Daoy (cell line): ENCODE data around the gene UNC93B1. TPM values are rescaled to one million over a fixed set of nuclear protein-coding genes. Genes with fewer than 3 reads are reported as not detected.
A peak's percentile ranks its signal among the peaks of the same experiment; 100 is the strongest.

ENCODE experiments used
- DNase-seq: peaks from one replicate; pipeline ENCODE4 v3.0.0-alpha.2; 2015; ENCODE audit warnings: low read depth
- total RNA-seq: library from RNA; depleted of rRNA; stranded (reverse); fragments of >200 nt; shearing (Covaris generic); gene quantifications from 2 replicates; pipeline ENCODE4 v1.2.3, GENCODE V29; 2014; rRNA removed

The UNC93B1 gene, protein sequence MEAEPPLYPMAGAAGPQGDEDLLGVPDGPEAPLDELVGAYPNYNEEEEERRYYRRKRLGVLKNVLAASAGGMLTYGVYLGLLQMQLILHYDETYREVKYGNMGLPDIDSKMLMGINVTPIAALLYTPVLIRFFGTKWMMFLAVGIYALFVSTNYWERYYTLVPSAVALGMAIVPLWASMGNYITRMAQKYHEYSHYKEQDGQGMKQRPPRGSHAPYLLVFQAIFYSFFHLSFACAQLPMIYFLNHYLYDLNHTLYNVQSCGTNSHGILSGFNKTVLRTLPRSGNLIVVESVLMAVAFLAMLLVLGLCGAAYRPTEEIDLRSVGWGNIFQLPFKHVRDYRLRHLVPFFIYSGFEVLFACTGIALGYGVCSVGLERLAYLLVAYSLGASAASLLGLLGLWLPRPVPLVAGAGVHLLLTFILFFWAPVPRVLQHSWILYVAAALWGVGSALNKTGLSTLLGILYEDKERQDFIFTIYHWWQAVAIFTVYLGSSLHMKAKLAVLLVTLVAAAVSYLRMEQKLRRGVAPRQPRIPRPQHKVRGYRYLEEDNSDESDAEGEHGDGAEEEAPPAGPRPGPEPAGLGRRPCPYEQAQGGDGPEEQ
- 11.7 and 26.5 TPM in 2 replicates for total RNA-seq

DNA sequence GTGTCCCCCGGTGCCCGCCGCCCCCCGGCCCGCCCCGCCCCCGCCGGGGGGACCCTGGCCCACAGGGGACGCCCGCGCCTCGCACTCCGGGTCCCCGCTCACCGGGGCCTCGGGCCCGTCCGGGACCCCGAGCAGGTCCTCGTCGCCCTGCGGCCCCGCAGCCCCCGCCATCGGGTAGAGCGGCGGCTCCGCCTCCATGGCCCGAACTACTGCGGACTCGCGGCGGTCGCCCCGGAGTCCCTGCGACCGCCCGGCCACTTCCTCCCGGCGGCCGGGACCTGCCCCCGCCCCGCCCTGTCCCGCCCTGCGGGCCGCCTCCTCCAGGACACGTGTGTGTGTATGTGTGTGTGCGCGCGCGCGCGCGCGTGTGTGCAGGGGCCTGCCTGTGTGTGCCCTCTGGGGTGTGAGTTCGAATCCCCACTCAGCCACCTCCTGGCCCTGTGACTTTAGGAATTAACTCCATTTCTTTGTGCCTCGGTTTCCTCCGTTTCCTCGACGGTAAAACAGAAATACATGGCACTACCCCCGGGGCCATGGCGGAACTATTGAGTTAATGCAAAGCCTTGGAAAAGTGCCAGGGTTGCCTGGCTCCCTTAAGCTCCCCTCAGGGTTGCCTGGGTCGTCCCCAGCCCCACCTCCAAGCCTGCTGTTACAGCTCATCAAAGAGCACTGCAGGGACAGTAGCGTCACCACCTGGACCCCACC, at the start of gene UNC93B1:
Gene UNC93B1, minus strand, starts transcription at position 252 of the 705 bp plus-strand sequence. Its CDS starts 54 bp downstream, at position 198.
- DNase-seq: peak; percentile 90

DNA sequence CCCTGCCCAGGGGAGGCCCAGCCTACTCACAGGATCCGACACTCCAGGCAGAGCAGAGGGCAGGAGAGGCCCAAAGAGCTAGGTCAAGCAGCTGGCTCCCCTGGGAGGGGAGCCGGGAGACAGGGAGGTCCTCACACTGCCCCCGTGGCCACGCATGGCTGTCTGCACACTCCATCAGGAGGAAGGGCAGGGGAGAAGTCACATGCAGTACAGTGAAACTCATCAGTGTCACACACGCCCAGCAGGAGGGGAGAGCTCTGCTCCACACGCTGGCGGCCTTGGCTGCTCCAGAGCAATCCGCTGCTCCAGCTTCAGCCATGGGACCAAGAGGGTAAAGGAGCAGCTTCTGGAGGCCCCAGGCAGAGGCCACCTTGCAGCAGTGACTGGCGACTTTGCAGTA, 49.2 kb upstream of the UNC93B1 start:
- DNase-seq: peak; percentile 4

DNA sequence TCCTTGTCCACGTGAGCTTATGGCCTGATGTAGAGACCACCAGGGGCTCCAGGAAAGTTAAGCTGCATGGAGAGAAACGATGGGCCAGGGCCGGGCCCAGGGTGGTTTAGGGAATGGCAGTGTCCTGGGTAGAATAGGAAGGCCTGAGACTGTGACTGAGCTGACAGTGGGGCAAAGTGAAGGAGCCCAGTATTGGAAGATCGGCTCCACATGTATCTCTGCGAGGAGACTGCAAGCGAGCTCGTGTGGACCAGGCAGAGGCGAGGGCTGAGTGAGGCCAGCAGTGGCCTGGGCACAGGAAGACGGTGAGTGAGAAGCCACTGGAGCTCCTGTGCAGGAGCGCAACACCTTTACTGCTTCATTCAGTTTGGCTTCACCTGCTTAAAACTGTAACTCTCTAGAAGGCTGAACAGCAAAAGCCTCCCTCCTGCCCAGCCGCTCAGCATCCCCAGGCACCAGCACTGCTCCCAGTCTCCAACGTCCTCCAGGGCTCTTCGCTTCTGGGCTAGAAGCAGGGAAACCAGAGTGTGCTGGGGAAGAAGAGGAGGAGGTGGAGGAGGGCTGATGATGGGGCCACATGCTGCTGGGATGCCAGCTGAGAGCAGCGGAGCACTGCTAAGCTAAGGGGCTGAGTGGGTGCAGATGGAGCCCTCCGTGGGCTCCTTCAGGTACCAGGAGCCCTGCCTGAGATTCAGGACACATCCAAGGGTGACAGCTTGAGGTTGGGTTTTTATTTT, 48.4 kb upstream of the UNC93B1 start:
- DNase-seq: no peak

DNA sequence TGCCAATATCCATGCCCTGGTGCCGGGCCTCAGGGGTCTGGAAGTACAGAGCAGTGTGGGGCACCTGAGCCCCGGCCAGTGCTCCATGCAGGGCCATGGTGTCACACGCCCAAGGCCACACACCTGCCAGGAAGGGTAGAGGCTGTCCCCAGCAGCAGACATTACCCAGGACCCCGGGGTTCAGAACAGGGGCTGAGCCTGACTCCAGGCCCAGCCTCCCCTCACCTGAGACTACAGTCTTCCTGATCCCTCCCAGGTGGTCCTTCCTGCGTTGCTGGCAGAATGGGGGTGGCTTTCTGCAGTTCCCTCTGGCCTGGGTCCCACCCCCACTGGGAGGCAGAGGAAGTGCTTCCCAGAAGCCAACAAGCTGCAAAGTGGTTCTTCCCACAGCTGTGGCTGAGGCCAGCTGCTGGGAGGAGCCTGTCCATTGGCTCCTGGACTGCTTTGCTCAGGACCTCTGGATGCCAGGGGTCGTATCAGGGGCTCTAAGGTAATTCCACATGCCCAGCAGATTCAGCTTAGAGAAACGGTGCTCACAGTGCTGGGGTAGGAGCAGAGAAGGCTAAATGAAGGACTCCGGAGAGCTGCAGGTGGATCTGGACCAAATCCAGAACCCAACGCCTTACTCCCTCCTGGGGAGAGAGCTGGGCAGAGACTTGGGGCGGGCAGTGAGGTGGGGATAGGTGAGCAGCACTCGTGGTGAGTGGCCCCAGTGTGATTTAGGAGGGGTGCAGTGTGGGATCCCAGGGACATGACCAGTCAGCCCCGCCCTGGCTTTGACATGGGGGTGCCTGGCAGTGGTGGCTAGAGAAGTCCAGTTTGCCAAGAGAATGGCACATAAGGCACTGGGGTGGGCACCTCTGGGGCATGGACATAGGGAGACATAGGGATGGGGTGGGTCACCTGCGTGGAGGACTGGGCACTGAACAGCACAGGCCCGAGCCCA, 47.6 kb upstream of the UNC93B1 start:
- DNase-seq: no peak

DNA sequence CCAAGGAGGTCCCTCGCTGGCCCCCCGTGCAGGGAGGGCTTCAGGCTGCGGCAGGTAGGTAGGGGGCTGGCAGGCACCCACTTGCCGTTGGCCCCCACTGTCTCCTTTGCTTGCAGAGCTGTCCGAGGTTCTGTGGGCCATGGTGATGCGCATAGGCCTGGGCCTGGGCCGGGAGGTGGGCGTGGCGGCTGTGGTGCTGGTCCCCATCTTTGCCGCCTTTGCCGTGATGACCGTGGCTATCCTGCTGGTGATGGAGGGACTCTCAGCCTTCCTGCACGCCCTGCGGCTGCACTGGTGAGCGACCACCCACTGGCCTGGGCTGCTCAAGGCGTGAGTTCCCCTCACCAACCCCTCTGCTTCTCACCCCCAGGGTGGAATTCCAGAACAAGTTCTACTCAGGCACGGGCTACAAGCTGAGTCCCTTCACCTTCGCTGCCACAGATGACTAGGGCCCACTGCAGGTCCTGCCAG, 46.5 kb upstream of the UNC93B1 start:
- DNase-seq: no peak

DNA sequence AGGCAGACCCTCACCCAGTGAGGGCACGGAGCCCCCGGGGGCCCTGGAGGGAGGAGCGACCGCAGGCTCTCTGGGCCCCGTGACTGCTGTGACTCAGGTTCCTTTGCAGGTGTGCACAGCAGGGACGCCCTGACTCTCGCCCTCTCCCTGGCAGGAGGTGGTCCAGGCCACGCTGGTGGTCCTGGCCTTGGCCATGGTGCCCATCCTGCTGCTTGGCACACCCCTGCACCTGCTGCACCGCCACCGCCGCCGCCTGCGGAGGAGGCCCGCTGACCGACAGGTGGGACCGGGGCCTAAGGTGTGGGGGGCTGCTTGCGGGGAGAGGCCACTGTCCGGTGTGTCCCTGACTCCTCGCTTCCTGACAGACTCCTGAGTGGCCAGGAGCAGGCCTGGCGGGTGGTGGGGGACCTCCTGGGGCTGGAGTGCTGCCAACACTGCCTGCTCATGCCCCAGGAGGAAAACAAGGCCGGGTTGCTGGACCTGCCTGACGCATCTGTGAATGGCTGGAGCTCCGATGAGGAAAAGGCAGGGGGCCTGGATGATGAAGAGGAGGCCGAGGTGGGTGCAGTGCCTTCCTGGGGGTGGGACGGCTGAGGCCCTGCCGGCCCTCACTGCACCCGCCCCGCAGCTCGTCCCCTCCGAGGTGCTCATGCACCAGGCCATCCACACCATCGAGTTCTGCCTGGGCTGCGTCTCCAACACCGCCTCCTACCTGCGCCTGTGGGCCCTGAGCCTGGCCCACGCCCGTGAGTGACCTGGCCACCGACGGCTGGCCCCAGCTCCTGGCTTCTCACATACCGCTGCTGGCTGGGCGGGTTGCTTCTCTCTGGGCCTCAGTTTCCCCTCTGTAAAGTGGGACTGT, 45.8 kb upstream of the UNC93B1 start:
- peak; percentile 70 for DNase-seq

DNA sequence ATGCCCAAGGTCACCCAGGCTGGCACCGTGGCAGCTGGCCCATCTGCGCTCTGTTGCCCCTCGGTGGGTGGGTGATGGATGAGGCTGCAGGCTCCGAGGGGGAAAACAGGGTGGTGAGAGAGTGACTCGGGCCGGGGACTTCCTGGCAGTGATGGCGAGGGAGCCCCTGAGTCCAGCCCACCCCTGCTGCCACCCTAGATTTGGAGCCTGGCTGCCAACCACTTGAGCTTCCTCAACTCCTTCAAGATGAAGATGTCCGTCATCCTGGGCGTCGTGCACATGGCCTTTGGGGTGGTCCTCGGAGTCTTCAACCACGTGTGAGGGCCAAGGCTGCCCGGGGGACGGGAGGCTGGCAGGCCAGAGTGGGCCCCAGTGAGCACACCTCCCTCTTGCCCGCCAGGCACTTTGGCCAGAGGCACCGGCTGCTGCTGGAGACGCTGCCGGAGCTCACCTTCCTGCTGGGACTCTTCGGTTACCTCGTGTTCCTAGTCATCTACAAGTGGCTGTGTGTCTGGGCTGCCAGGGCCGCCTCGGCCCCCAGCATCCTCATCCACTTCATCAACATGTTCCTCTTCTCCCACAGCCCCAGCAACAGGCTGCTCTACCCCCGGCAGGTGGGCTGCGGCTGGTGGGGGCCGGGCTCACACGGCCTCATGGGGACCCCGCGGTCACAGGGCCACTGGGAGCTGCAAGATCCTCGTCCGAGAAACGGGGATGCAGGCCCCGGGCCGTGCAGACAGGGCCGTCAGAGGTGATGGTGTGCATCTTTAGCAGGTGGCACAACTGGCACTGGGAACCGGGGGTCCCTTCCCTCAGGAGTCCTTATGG, 45.0 kb upstream of the UNC93B1 start:
- no peak for DNase-seq

DNA sequence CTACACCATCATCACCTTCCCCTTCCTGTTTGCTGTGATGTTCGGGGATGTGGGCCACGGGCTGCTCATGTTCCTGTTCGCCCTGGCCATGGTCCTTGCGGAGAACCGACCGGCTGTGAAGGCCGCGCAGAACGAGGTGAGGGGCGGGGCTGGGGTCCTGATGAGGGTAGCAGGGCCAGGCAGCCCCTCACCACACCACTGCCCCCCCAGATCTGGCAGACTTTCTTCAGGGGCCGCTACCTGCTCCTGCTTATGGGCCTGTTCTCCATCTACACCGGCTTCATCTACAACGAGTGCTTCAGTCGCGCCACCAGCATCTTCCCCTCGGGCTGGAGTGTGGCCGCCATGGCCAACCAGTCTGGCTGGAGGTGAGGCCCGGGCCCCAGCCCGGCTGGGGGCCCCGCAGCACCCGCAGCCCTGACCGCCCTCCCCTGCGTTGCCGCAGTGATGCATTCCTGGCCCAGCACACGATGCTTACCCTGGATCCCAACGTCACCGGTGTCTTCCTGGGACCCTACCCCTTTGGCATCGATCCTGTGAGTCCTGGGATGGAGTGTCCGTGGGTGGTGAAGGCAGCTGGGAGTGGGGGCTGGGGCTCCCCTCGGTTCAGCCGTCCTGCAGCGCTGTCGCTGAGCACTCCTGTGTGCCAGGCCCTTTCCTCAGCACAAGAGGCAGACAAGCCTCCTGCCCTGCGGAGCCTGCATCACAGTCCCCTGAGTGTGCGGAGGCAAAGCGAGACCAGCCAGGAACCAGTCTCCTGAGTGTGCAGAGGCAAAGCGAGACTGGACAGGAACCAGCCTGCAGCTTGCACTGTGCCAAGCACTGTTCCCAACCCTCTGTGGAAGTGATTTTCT, 43.8 kb upstream of the UNC93B1 start:
- DNase-seq: no peak

DNA sequence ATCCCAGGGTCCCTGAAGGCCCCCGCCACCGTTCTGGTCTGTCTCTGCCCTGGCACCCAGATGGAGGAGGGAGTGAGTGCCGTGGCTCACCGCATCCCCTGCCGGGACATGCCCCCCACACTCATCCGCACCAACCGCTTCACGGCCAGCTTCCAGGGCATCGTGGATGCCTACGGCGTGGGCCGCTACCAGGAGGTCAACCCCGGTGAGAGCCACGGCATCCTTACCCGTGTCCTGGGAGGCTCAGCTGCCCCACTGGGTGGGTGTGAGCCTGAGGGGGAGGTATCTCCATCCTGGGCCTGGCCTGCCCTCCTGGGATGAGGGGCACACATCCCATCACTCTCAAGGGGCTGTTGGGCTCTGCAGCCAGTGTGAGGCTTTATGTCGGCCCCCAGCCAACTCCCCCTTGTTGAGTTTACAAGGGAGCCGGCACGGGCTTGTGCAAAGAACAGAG, 41.0 kb upstream of the UNC93B1 start:
- no peak for DNase-seq

DNA sequence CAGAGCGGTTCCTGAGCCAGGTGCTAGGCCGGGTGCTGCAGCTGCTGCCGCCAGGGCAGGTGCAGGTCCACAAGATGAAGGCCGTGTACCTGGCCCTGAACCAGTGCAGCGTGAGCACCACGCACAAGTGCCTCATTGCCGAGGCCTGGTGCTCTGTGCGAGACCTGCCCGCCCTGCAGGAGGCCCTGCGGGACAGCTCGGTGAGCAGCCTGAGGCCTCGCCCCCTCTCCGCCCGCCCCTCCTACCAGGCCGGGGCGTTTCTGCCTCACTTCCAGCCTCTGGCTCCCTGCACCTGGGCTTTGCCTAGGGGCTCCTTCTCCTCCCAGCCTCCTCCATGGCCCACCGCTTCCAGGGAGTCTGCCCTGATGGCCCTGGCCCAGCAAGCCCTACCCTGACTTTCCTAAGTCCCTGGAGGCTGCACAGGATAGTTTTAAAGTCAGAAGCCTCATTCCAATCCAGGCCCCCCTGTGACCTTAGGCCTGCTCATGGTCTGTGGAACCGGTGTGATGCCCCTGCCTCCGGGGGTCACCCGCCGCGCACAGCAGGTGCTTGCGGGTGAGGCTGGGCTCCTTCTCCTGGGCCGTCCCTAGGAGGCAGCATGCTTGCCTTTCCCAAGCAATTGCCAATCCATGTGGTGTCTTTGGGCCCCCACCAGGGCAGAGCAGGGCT, 40.4 kb upstream of the UNC93B1 start:
- no peak for DNase-seq

DNA sequence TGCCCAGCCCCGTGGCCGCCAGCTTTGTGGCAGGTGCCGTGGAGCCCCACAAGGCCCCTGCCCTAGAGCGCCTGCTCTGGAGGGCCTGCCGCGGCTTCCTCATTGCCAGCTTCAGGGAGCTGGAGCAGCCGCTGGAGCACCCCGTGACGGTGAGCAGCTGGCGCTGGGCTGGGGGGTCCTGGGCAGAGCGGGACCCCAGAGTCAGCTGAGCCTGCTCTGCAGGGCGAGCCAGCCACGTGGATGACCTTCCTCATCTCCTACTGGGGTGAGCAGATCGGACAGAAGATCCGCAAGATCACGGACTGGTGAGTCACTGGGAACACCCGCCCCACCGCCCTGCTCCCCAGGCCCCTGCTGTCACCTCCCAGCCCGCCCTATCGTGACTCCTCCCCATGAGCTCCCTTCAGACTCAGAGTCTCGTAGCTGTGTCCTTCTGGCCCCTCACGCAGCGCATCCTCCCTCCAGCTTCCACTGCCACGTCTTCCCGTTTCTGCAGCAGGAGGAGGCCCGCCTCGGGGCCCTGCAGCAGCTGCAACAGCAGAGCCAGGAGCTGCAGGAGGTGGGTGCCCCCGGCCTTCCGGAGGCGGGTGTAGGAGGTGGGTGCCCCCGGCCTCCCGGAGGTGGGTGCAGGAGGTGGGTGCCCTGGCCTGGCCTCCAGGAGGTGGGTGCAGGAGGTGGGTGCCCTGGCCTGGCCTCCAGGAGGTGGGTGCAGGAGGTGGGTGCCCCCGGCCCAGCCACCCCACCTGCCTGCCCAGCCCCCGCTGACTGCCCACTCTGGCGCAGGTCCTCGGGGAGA, 39.6 kb upstream of the UNC93B1 start:
- DNase-seq: peak; percentile 49

DNA sequence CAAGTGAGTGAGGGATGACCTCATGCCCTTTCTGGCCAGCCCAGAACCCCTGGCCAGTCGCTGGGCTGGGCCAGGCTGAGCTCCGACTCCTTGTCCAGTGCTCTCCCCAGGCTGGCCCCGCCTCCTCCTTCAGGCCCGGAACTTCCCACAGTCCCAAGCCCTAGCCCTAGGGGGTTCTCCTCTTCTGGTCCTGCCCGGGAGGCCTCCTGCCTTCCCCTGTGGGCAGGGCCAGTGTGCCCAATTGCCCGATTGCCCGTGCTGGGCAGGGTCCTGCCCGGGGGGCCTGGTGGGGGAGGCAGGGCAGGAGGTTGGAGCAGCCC, 39.1 kb upstream of the UNC93B1 start:
- DNase-seq: no peak

DNA sequence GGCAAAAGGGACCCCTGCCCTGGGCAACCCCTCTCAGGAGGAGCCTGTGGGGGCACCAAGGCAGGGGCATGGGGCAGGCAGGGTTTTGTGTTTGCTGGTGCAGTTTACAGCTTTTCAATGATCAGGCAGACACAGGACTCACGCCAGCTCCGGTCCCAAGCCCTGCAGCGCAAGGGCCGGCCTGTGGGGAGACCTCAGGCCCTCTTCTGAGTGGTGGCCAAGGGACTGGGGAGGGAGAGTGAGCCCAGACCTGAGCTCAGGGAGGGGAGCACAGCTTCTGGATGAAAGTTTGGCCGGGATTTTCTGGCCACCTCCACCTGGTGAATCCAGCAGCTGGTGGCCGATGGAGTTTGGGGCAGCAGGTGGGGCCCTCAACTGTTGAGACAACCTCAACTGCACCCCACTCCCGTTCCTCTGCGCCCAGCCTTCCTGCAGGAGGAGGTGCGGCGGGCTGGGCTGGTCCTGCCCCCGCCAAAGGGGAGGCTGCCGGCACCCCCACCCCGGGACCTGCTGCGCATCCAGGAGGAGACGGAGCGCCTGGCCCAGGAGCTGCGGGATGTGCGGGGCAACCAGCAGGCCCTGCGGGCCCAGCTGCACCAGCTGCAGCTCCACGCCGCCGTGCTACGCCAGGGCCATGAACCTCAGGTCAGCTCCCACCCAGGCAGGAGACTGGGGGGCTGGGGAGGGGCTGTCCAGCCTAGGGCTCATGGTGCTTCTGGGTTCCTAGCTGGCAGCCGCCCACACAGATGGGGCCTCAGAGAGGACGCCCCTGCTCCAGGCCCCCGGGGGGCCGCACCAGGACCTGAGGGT, 38.5 kb upstream of the UNC93B1 start:
- DNase-seq: no peak

DNA sequence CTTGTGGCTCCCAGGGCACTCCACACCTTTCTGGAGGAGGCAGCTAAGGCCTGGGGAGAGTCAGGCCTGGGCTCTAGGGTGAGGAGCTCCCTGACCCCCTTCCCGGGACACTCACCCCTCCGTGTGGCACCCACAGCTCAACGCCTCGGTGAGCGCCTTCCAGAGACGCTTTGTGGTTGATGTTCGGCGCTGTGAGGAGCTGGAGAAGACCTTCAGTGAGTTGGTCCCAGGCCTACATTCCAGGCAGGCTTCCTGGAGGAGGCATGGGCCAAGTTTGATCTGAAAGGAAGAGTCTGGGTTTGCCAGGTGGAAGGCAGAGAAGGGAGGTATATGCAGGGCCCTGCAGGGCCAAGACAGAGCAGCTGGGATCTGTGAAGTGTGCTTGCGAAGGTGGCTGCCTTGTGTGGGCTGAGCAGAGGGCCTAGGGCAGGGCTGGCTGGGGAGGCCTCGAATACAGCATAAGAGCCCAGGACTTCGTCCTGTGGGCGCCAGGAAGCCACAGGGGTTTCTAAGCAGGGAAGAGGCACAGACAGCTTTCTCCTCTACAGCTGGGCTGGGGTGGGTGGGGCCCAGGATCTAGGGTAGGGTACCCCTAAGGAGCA, 37.8 kb upstream of the UNC93B1 start:
- DNase-seq: no peak

DNA sequence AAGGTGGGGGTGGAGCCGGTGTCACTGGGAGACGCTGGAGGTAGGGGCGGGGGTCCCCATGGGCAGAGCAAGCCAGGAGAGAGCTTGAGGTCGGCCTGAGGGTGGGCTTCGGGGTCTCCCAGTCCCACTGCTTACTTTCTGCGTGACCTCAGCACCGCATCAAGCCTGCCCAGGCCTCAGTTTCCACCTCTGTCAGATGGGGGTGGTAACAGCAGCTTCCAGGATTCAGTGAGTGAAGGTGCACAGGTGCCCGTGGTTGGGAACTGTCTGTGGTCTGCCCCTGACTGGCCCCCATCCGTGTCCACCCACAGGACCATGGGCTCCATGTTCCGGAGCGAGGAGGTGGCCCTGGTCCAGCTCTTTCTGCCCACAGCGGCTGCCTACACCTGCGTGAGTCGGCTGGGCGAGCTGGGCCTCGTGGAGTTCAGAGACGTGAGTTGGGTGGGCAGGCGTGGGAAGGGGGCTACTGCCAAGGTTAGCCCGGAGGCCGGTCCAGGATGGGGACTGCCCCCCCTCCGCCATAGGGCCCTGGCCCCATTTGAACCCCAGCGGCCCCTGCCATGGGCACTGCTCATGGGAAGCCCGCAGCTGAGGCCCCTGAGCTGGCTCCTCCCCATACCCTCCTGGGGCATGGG, 37.2 kb upstream of the UNC93B1 start:
- DNase-seq: no peak
